ENCODE measurements around the gene STT3A. TPM values are rescaled to one million over a fixed set of nuclear protein-coding genes. Genes with fewer than 3 reads are reported as not detected.

Gene STT3A
- polyA plus RNA-seq, 3 donors = 27.4 to 75.3 (median 54.2) TPM

DNA sequence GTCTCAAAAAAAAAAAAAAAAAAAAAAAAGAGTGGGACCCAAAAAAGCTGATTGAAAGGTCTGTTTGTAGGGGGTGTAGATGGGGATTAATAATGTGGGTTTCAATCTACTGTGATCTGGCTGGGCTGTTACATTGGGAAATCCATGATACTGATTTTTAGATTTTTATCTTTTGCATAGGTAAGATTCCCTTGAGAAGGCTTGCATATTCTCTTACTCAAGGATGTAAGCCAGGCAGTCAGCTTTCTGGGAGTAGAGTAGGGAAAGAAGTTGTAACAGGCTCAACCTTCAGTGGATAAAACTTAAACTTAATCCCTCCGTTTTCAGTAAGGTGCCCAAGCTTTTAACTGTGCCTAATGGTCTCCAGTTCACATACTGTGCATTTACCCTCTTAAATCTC is 30.4 kb downstream of the STT3A start:
- no peak overlapping the region for H3K4me2 ChIP-seq (replicated peaks; ENCODE audit: extremely low read depth, low read length, poor library complexity, severe bottlenecking)
- no peak overlapping the region for H2AFZ ChIP-seq (ENCODE audit: insufficient read depth, low read depth, low read length, poor library complexity, severe bottlenecking)
- H4K20me1 ChIP-seq (ENCODE audit: insufficient read depth, low read length) = no peaks in the 10 kb centered on the region
- Mint-ChIP-seq H3K4me1 (peaks cover 15% of the 10 kb centered on the region), H3K27ac (no peak overlapping the region), H3K4me3 (no peak overlapping the region), H3K9me3 (no peaks in the 10 kb centered on the region), H3K27me3 (ENCODE audit: low read depth in 3 of 3) (peaks cover 0 to 2% (median 0%) of the 10 kb centered on the region in 3 donors), H3K36me3 (peaks cover 38 to 45% of the 10 kb centered on the region in 2 donors)
- WGBS (ENCODE audit: insufficient coverage) = no CpG with 5 or more reads among the region's 1 CpG
- intact Hi-C loops (cut with micrococcal nuclease) = no loop called here
- no peak for DNase-seq
- H3K27me3 ChIP-seq (ENCODE audit: control insufficient read depth in 2 of 2, insufficient read depth in 2 of 2, low read length in 2 of 2) = no peaks in the 10 kb centered on the region
- peaks cover 28% of the 10 kb centered on the region for H3K79me2 ChIP-seq (ENCODE audit: insufficient read depth, low read length)
- peaks cover 42% of the 10 kb centered on the region in 2 donors for H3K36me3 ChIP-seq (replicated peaks in 1 of 2; ENCODE audit: control insufficient read depth in 1 of 2, insufficient read depth in 2 of 2, low read length in 2 of 2)
- TF ChIP-seq, protein P1, sequence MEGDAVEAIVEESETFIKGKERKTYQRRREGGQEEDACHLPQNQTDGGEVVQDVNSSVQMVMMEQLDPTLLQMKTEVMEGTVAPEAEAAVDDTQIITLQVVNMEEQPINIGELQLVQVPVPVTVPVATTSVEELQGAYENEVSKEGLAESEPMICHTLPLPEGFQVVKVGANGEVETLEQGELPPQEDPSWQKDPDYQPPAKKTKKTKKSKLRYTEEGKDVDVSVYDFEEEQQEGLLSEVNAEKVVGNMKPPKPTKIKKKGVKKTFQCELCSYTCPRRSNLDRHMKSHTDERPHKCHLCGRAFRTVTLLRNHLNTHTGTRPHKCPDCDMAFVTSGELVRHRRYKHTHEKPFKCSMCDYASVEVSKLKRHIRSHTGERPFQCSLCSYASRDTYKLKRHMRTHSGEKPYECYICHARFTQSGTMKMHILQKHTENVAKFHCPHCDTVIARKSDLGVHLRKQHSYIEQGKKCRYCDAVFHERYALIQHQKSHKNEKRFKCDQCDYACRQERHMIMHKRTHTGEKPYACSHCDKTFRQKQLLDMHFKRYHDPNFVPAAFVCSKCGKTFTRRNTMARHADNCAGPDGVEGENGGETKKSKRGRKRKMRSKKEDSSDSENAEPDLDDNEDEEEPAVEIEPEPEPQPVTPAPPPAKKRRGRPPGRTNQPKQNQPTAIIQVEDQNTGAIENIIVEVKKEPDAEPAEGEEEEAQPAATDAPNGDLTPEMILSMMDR (IDR thresholded peaks at IDR 0.05) = no peak
- H3K4me1 ChIP-seq (ENCODE audit: control insufficient read depth in 1 of 2, insufficient read depth in 2 of 2, low read length in 2 of 2) = peaks cover 17 to 23% of the 10 kb centered on the region in 2 donors
- H3K9ac ChIP-seq (ENCODE audit: insufficient read depth, low read length, poor library complexity, severe bottlenecking) = no peak overlapping the region
- H3K4me3 ChIP-seq (replicated peaks in 1 of 3; ENCODE audit: low read depth in 2 of 3, low read length in 3 of 3) = no peak overlapping the region
- no peak overlapping the region for H3K27ac ChIP-seq (ENCODE audit: low read depth in 1 of 2, low read length in 2 of 2)
- H3K9me3 ChIP-seq (replicated peaks in 1 of 2; ENCODE audit: control insufficient read depth in 1 of 2, insufficient read depth in 1 of 2, low read length in 2 of 2) = no peaks in the 10 kb centered on the region

DNA sequence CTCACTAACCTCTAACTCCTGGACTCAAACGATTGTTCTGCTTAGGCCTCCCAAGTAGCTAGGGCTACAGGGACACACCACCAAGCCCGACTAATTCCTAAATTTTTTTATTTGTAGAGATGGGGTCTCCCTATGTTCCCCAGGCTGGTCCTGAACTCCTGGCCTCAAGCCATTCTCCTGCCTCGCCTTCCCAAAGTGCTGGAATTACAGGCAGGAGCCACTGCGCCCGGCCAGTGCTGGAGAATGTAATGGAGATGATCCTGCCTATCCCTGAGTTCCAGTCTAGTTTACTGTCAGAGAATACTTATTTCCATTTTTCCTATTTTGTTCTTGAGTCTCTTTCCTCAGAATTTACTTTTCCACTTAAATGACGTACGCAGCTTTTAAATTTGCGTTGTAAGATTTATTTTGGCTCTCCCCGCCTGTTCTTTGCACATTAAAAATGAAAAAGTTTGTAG is 32.1 kb downstream of the STT3A start, which contains the start of gene CHEK1:
CHEK1 (plus strand) TSS at position 408 of the 458 bp plus-strand sequence. CDS start 1,606 bp downstream, outside the sequence.
- no peak for DNase-seq
- intact Hi-C loops (cut with micrococcal nuclease) = no loop called here
- peak within 1 kb of the TSS; percentile 94 to 99 (median 98) for H3K27ac Mint-ChIP-seq

More for the DNA sequence above, 32.1 kb downstream of the STT3A start, which contains the start of gene CHEK1:
- H3K27me3 ChIP-seq (ENCODE audit: control insufficient read depth in 2 of 2, insufficient read depth in 2 of 2, low read length in 2 of 2) = no peaks in the 10 kb centered on the region
- H3K36me3 ChIP-seq (replicated peaks in 1 of 2; ENCODE audit: control insufficient read depth in 1 of 2, insufficient read depth in 2 of 2, low read length in 2 of 2) = peaks cover 24 to 27% of the 10 kb centered on the region in 2 donors
- peaks cover 0 to 2% (median 0%) of the 10 kb centered on the region in 3 donors for H3K27me3 Mint-ChIP-seq (ENCODE audit: low read depth in 3 of 3)
- TF ChIP-seq, protein P1 (IDR thresholded peaks at IDR 0.05) = no peak
- H3K4me2 ChIP-seq (replicated peaks; ENCODE audit: extremely low read depth, low read length, poor library complexity, severe bottlenecking) = peak within 1 kb of the TSS; percentile 100
- peaks cover 15% of the 10 kb centered on the region for H3K4me1 Mint-ChIP-seq
- H3K4me1 ChIP-seq (ENCODE audit: control insufficient read depth in 1 of 2, insufficient read depth in 2 of 2, low read length in 2 of 2) = peaks cover 17 to 23% of the 10 kb centered on the region in 2 donors
- peaks cover 22 to 36% of the 10 kb centered on the region in 2 donors for H3K36me3 Mint-ChIP-seq
- WGBS (ENCODE audit: insufficient coverage) = 74% methylated on average over 2 of the region's 9 CpGs
- peaks cover 32% of the 10 kb centered on the region for H3K79me2 ChIP-seq (ENCODE audit: insufficient read depth, low read length)
- H3K27ac ChIP-seq (ENCODE audit: low read depth in 1 of 2, low read length in 2 of 2) = peak within 1 kb of the TSS; percentile 90 to 94
- peak within 1 kb of the TSS; percentile 75 to 97 (median 96) for H3K4me3 ChIP-seq (replicated peaks in 1 of 3; ENCODE audit: low read depth in 2 of 3, low read length in 3 of 3)
- H4K20me1 ChIP-seq (ENCODE audit: insufficient read depth, low read length) = no peaks in the 10 kb centered on the region
- H3K9me3 Mint-ChIP-seq = no peaks in the 10 kb centered on the region
- peak within 1 kb of the TSS; percentile 91 to 97 for H3K4me3 Mint-ChIP-seq
- H3K9me3 ChIP-seq (replicated peaks in 1 of 2; ENCODE audit: control insufficient read depth in 1 of 2, insufficient read depth in 1 of 2, low read length in 2 of 2) = no peaks in the 10 kb centered on the region
- peak within 1 kb of the TSS; percentile 94 for H2AFZ ChIP-seq (ENCODE audit: insufficient read depth, low read depth, low read length, poor library complexity, severe bottlenecking)
- H3K9ac ChIP-seq (ENCODE audit: insufficient read depth, low read length, poor library complexity, severe bottlenecking) = peak within 1 kb of the TSS; percentile 86
